ENCODE data around the gene ABCA13. TPM values are rescaled to one million over a fixed set of nuclear protein-coding genes. Genes with fewer than 3 reads are reported as not detected.

Gene ABCA13
- total RNA-seq, 4 donors from 2014 or later, result 0.19 to 0.33 TPM; not detected in 2

GRCh38 chr7:48217753-48218152, 46.5 kb downstream of the ABCA13 start:
- TF ChIP-seq CTCF (IDR thresholded peaks at IDR 0.05; ENCODE audit: low read depth), result no peak

GRCh38 chr7:48224042-48224441, 52.8 kb downstream of the ABCA13 start:
- no peak for TF ChIP-seq CTCF (IDR thresholded peaks at IDR 0.05; ENCODE audit: low read depth)

- no peak for TF ChIP-seq CTCF (IDR thresholded peaks at IDR 0.05; ENCODE audit: low read depth)
Observed at GRCh38 chr7:48225101-48225500, 53.8 kb downstream of the ABCA13 start.

- no peak for TF ChIP-seq CTCF (IDR thresholded peaks at IDR 0.05; ENCODE audit: low read depth)
Observed at GRCh38 chr7:48237354-48237753, 66.1 kb downstream of the ABCA13 start.

- no peak for TF ChIP-seq CTCF (IDR thresholded peaks at IDR 0.05; ENCODE audit: low read depth)
Observed at GRCh38 chr7:48242846-48243245, 71.6 kb downstream of the ABCA13 start.

GRCh38 chr7:48244864-48245271, 73.6 kb downstream of the ABCA13 start:
- no peak for TF ChIP-seq CTCF (IDR thresholded peaks at IDR 0.05; ENCODE audit: low read depth)

- TF ChIP-seq CTCF (IDR thresholded peaks at IDR 0.05; ENCODE audit: low read depth), result no peak
Observed at GRCh38 chr7:48245751-48246472, 74.7 kb downstream of the ABCA13 start.
